Rectal smooth muscle tissue (tissue), 1 donor: ENCODE data around the gene GNL3.

Experiments
- H3K27ac ChIP-seq: one replicate; pipeline ENCODE4 v1.7.0; 2013; ENCODE audit warnings: low read depth, low read length, inconsistent platforms
- H3K27me3 ChIP-seq: one replicate; pipeline ENCODE4 v1.7.0; 2013; ENCODE audit warnings: low read length; ENCODE audit not compliant: control insufficient read depth, insufficient read depth
- H3K36me3 ChIP-seq: one replicate; pipeline ENCODE4 v1.7.0; 2013; ENCODE audit warnings: low read length; ENCODE audit not compliant: control insufficient read depth, insufficient read depth
- H3K4me1 ChIP-seq: one replicate; pipeline ENCODE4 v1.7.0; 2013; ENCODE audit warnings: low read length; ENCODE audit not compliant: control insufficient read depth, insufficient read depth
- H3K4me3 ChIP-seq: one replicate; pipeline ENCODE4 v1.7.0; 2013; ENCODE audit warnings: low read length
- H3K9ac ChIP-seq: one replicate; pipeline ENCODE4 v1.7.0; 2013; ENCODE audit warnings: low read length

The GNL3 gene

GRCh38 chr3:52733256-52733891, 47.5 kb downstream of the GNL3 start:
- Histone ChIP-seq H3K27ac (no peak overlapping the region), H3K36me3 (peaks cover 4% of the 10 kb centered on the region), H3K4me1 (no peaks in the 10 kb centered on the region), H3K9ac (no peak overlapping the region), H3K27me3 (no peaks in the 10 kb centered on the region), H3K4me3 (no peak overlapping the region)

DNA sequence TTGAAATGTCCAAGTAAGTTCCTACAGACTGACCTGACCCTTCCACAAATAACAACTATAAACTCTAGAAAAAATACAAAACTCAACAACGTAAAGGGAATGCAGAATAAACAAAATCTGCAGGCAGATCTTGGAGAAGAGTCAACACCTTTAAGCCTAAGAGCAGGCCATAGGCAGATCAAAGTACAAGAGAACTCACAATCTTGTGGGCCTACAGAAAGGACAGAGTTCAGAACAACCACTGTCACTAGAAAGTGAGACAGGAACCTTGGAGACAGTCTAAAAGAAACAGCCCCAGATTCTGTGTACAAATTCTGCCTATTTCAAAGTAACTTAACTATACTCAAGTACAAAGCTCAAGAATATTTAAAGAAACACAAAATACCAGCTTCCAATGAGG, 53.9 kb downstream of the GNL3 start:
- Histone ChIP-seq H3K9ac (no peak overlapping the region), H3K4me1 (no peaks in the 10 kb centered on the region), H3K27me3 (no peaks in the 10 kb centered on the region), H3K27ac (no peak overlapping the region), H3K36me3 (peaks cover 15% of the 10 kb centered on the region), H3K4me3 (no peak overlapping the region)

GRCh38 chr3:52742418-52743041, 56.7 kb downstream of the GNL3 start:
- no peak overlapping the region for H3K4me3 ChIP-seq
- H3K9ac ChIP-seq = no peak overlapping the region
- peaks cover 18% of the 10 kb centered on the region for H3K36me3 ChIP-seq
- H3K27ac ChIP-seq = no peak overlapping the region
- no peaks in the 10 kb centered on the region for H3K27me3 ChIP-seq
- H3K4me1 ChIP-seq = no peaks in the 10 kb centered on the region

- Histone ChIP-seq H3K4me3 (no peak overlapping the region), H3K27ac (no peak overlapping the region), H3K4me1 (no peaks in the 10 kb centered on the region), H3K36me3 (peaks cover 18% of the 10 kb centered on the region), H3K9ac (no peak overlapping the region), H3K27me3 (no peaks in the 10 kb centered on the region)
Measured at GRCh38 chr3:52743152-52743551, 57.3 kb downstream of the GNL3 start.

GRCh38 chr3:52743721-52744120, 57.9 kb downstream of the GNL3 start:
- no peaks in the 10 kb centered on the region for H3K4me1 ChIP-seq
- H3K27ac ChIP-seq = no peak overlapping the region
- no peak overlapping the region for H3K9ac ChIP-seq
- no peak overlapping the region for H3K4me3 ChIP-seq
- no peaks in the 10 kb centered on the region for H3K27me3 ChIP-seq
- H3K36me3 ChIP-seq = peaks cover 21% of the 10 kb centered on the region
